LNCAP (cell line): Measurements from ENCODE around the gene MCM10.
A peak's percentile ranks its signal among the peaks of the same experiment; 100 is the strongest.

Source experiments
- TF ChIP-seq, protein P1 (sequence below): fragments of 450-650 bp; IDR thresholded peaks from 2 replicates; pipeline ENCODE4 v1.5.1; 2017; ENCODE audit warnings: mild to moderate bottlenecking

The MCM10 gene

DNA sequence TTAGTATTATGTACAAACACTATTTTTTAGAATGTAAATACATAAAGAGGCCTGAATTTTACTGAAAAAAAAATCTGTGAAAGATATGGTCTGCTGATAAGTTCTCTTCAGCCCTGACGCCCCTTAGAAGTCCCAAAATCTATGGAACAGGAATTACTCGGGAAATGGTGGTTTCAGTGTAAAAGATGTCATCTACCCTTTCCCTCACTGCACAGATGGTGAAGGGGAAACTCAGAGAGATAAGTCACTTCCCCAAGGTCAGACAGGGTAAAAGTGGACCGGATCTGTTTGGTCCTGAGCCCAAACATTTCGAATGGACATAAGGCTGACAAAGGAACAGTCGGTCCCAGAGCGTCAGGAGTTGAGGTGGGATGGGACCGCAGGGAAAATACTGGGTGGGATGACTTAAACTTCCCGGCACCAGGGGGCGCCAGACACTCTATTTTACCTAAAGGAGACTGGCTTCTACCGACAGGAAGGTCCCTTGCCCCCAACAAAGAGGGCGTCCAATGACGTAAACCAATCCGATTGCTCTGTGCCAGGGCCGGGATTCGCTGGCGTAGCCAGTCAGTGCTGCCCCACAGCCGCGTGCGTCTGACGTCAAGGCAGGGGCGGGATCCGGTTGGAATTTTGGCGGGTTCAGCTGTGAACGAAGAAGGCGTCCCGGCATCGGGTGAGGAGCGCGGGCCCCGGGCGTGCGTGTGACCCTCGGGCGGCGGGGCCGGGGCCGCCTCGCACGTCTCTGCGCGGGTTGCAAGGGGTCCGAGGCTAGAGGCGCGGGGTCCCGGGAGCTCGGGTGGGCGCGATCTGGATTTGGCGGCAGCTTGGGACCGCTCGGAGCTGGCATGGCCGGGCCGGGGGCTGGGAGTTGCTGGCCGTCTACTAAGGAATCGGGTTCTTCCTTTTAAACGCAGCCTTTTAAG is at the start of gene MCM10:
TSS of gene MCM10 (plus strand) at position 625 of the 923 bp plus-strand sequence. CDS start 2,645 bp downstream, outside the sequence.
- TF ChIP-seq, protein P1, sequence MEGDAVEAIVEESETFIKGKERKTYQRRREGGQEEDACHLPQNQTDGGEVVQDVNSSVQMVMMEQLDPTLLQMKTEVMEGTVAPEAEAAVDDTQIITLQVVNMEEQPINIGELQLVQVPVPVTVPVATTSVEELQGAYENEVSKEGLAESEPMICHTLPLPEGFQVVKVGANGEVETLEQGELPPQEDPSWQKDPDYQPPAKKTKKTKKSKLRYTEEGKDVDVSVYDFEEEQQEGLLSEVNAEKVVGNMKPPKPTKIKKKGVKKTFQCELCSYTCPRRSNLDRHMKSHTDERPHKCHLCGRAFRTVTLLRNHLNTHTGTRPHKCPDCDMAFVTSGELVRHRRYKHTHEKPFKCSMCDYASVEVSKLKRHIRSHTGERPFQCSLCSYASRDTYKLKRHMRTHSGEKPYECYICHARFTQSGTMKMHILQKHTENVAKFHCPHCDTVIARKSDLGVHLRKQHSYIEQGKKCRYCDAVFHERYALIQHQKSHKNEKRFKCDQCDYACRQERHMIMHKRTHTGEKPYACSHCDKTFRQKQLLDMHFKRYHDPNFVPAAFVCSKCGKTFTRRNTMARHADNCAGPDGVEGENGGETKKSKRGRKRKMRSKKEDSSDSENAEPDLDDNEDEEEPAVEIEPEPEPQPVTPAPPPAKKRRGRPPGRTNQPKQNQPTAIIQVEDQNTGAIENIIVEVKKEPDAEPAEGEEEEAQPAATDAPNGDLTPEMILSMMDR, result peak; percentile 82

- TF ChIP-seq, protein P1, result no peak
These were observed 47.8 kb upstream of the MCM10 start for GRCh38 chr10:13113544-13113943.

DNA sequence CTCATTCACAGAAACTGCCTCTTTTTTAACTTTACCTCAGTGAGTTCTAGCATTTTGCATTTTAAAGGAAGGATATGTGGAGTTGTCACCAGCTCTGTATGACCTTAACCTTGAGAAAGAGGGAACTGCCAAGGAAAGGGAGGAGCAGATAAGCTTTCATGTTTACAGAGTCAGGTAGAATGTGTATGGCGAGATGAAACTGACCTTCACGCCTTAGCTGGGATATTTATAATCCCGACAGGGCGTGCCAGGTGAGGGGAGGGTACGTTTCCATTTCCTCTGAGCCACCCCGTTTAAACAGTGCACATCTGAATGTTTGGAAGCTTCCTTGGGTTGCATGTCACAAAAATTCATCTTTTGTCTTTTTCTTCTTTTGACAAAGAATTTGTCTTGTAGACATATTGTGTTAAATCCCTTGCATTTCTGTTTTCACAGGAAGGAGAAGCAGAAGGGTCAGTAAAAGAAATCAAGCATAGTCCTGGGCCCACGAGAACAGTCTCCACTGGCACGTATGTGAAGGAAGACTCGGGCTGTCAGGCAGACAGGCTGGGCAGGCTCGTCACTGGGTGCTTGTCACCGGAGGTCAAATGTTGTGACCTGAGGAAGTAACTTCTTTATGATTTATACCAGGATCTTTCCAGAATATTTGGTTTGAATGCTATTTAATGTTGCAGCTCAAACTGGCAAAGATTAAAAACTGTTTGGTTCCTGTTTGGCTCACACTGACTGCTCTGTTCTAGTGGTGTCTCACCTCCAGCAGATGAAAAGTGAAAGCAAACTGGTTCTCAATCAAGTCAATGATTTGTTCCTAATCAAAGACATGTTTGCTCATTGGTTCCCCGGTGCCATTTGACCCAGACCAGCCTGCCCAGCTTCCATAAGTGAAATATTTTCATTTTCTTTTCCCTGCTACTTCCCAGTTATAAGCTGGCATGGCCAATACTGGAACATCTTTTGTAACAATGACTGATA is 45.2 kb upstream of the MCM10 start:
- TF ChIP-seq, protein P1, result no peak

GRCh38 chr10:13117841-13118783 is 43.2 kb upstream of the MCM10 start:
- TF ChIP-seq, protein P1, result no peak

GRCh38 chr10:13118784-13119410 is 42.5 kb upstream of the MCM10 start:
- TF ChIP-seq, protein P1, result no peak

DNA sequence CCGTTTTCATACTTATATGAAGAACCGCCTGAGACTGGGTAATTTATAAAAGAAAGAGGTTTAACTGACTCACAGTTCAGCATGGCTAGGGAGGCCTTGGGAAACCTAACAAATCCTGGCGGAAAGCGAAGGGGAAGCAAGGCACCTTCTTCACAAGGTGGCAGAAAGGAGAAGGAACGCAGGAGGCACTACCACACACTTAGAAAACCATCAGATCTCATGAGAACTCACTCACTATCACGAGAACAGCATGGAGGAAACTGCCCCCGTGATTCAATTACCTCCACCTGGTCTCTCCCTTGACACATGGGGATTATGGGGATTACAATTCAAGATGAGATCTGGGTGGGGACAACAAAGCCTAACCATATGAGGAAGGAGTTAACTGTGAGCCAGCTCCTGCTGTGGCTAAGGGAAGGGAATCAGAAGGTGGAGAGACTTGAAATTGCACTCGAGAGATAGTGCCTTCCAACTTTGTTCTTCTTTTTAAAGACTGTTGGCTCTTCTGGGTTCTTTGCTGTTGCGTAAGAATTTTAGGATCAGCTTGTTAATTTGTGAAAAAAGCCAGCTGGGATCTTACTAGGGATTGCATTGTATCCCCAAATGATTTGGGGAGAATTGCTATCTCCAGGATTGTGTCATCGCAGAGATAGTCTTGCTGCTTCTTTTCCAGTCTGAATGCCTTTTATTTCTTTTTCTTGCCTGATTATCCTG is 40.4 kb upstream of the MCM10 start:
- TF ChIP-seq, protein P1, result no peak
